Activated CD4-positive, alpha-beta T cell treated with anti-CD3 and anti-CD28 coated beads, Interleukin-2, amount 10 ng/mL, durations not matched to agents 24 days and 14 days (primary cell): ENCODE measurements around the gene CACNA1A. TPM values are rescaled to one million over a fixed set of nuclear protein-coding genes. Genes with fewer than 3 reads are reported as not detected.

Source experiments
- DNase-seq: peaks from one replicate; pipeline ENCODE4 v3.0.0; 2022
- H3K27ac Mint-ChIP-seq: one replicate; pipeline ENCODE4 v1.8.0; 2022; ENCODE audit warnings: mild to moderate bottlenecking, mixed read lengths
- H3K27me3 Mint-ChIP-seq: one replicate; pipeline ENCODE4 v1.8.0; 2022; ENCODE audit warnings: mixed read lengths
- H3K36me3 Mint-ChIP-seq: one replicate; pipeline ENCODE4 v1.8.0; 2022; ENCODE audit warnings: low read depth, mild to moderate bottlenecking, mixed read lengths
- H3K4me1 Mint-ChIP-seq: one replicate; pipeline ENCODE4 v1.8.0; 2021; ENCODE audit warnings: mixed read lengths
- H3K4me3 Mint-ChIP-seq: one replicate; pipeline ENCODE4 v1.8.0; 2022; ENCODE audit warnings: mild to moderate bottlenecking, moderate library complexity, mixed read lengths
- H3K9me3 Mint-ChIP-seq: one replicate; pipeline ENCODE4 v1.8.0; 2021; ENCODE audit warnings: mixed read lengths
- intact Hi-C: fragments of 100-400 bp; cut with micrococcal nuclease; formaldehyde crosslinking; loops from one replicate; pipeline ENCODE4 v1.15.1; 2023
- total RNA-seq: library from RNA; stranded (reverse); gene quantifications from 2 replicates; pipeline ENCODE4 v1.2.3, GENCODE V29; 2022

CACNA1A gene
- total RNA-seq, 1 donor from 2014 or later: 0.28 TPM

GRCh38 chr19:13511947-13512346, 5.7 kb upstream of the CACNA1A start:
- H3K4me1 Mint-ChIP-seq: no peaks in the 10 kb centered on the region
- no peak overlapping the region for H3K27ac Mint-ChIP-seq
- H3K4me3 Mint-ChIP-seq: no peak overlapping the region
- H3K9me3 Mint-ChIP-seq: no peaks in the 10 kb centered on the region
- H3K36me3 Mint-ChIP-seq: no peaks in the 10 kb centered on the region
- H3K27me3 Mint-ChIP-seq: peaks cover 28% of the 10 kb centered on the region
- intact Hi-C loops: no loop called here
- no peak for DNase-seq

DNA sequence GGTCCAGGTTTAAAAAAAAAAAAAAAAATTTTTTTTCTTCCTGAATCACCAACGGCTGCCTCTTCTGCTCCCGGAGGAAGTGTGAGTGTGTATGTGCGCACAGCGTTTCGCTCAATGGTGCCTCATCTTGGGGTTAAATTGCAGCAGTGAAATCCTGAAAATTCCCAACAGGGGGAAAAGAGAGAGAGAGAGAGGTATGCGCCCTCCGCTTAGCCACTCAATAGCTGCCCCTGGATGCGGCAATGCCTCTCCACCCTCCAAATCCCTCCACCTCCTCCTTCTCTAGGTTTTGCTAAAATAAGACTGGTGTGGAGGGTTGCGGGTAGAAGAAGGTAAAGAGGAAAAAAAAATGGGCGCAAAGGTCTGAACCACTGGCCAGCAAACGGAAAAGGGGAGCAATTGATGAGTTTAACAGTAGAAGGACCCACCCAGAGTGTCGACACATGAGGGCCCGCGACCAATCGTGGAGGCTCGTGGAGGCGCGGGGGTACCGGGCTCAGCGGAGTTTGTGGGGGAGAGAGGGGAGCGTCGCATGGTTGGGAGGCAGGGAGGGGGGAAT, 853 bp upstream of the CACNA1A start:
- Mint-ChIP-seq H3K4me1 (no peaks in the 10 kb centered on the region), H3K36me3 (no peaks in the 10 kb centered on the region), H3K27me3 (peaks cover 54% of the 10 kb centered on the region), H3K9me3 (no peaks in the 10 kb centered on the region), H3K27ac (no peak overlapping the region), H3K4me3 (no peak overlapping the region)
- no peak for DNase-seq
- intact Hi-C loops: no loop called here

- no peaks in the 10 kb centered on the region for H3K4me1 Mint-ChIP-seq
- H3K27ac Mint-ChIP-seq: no peak overlapping the region
- H3K36me3 Mint-ChIP-seq: no peaks in the 10 kb centered on the region
- H3K27me3 Mint-ChIP-seq: peaks cover 54% of the 10 kb centered on the region
- peak; percentile 65 for DNase-seq
- H3K9me3 Mint-ChIP-seq: no peaks in the 10 kb centered on the region
- intact Hi-C loops: no loop called here
- H3K4me3 Mint-ChIP-seq: no peak overlapping the region
Observed at GRCh38 chr19:13505761-13506470, 363 bp downstream of the CACNA1A start.

DNA sequence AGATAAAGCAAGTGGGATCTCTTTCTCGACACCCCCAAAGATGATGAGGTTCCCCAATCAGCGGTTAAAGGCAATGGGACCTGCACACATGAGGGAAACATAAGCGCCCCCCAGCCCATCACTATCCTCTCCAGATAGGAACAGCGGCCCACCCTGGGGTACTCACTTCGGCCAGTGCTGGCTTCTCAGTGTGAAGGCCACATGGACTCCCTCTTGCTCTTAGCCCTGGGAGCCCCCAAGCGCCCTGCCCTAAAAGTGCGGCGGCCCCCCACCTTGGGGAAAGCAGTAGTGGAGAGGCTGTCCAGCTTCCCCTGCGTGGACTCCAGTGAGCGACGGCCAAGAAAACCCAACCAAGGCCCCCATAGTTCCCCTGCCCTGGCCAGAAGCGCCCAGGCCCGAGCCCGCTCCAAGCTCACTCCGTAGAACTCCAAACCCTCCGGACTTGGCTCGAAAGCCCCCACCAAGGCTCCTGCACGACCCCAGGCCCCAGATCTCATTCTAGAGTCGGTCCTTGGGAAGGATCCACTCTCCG, 1.0 kb downstream of the CACNA1A start:
- DNase-seq: no peak
- no peaks in the 10 kb centered on the region for H3K36me3 Mint-ChIP-seq
- H3K27ac Mint-ChIP-seq: no peak overlapping the region
- no peaks in the 10 kb centered on the region for H3K9me3 Mint-ChIP-seq
- no peaks in the 10 kb centered on the region for H3K4me1 Mint-ChIP-seq
- intact Hi-C loops: no loop called here
- H3K4me3 Mint-ChIP-seq: no peak overlapping the region
- peaks cover 54% of the 10 kb centered on the region for H3K27me3 Mint-ChIP-seq

- Mint-ChIP-seq H3K36me3 (no peaks in the 10 kb centered on the region), H3K4me1 (no peaks in the 10 kb centered on the region), H3K4me3 (no peak overlapping the region), H3K27ac (no peak overlapping the region), H3K9me3 (no peaks in the 10 kb centered on the region), H3K27me3 (peaks cover 44% of the 10 kb centered on the region)
- no peak for DNase-seq
- intact Hi-C loops: no loop called here
Observed at GRCh38 chr19:13503570-13504235, 2.6 kb downstream of the CACNA1A start.

DNA sequence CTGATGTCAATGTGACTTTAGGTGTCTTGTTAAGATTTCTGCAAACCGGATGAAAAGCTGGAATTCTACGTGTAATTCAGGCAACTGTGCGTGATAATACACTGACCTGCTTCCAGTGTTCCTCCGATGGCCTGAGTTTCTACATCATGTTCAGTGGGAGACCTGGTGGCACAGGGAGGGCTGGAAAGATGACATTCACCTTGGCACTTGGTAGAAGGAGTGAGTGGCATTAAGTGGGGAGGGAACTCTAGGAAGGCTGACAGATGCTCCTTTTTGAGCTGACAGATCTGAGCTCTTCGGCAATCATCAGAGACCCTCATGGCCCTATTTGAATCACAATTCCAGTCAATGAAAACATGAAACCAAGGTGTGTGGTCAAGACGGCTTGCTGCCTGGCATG, 4.0 kb downstream of the CACNA1A start:
- Mint-ChIP-seq H3K4me1 (no peaks in the 10 kb centered on the region), H3K9me3 (no peaks in the 10 kb centered on the region), H3K27me3 (peaks cover 29% of the 10 kb centered on the region), H3K4me3 (no peak overlapping the region), H3K36me3 (no peaks in the 10 kb centered on the region), H3K27ac (no peak overlapping the region)
- no peak for DNase-seq
- intact Hi-C loops: no loop called here

DNA sequence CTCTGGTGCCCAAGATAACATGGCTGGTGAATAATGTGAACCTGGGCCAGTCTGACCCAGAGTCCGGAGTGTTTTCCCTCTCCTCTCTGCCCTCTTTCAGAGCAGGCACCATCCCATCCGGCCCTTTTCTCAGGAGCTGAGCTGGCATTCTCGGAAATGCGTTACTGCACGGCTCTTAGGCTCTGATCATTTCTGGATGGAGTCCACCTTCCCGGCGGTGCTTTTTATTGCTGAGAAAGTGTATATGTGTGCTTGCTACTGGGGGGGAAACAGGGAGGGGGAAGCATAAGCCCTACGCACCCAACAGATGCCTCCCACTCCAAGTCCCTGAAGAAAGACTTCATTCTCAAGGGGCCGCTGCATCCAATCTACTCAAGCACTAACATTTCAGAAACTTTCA, 6.6 kb downstream of the CACNA1A start:
- H3K4me3 Mint-ChIP-seq: no peak overlapping the region
- no peaks in the 10 kb centered on the region for H3K9me3 Mint-ChIP-seq
- peaks cover 15% of the 10 kb centered on the region for H3K27me3 Mint-ChIP-seq
- no peaks in the 10 kb centered on the region for H3K36me3 Mint-ChIP-seq
- H3K4me1 Mint-ChIP-seq: no peaks in the 10 kb centered on the region
- no peak for DNase-seq
- intact Hi-C loops: no loop called here
- no peak overlapping the region for H3K27ac Mint-ChIP-seq

- intact Hi-C loops: no loop called here
- Mint-ChIP-seq H3K4me1 (no peaks in the 10 kb centered on the region), H3K27me3 (no peaks in the 10 kb centered on the region), H3K4me3 (no peak overlapping the region), H3K9me3 (no peaks in the 10 kb centered on the region), H3K27ac (no peak overlapping the region), H3K36me3 (no peaks in the 10 kb centered on the region)
- no peak for DNase-seq
Observed at GRCh38 chr19:13493516-13494310, 12.6 kb downstream of the CACNA1A start.

DNA sequence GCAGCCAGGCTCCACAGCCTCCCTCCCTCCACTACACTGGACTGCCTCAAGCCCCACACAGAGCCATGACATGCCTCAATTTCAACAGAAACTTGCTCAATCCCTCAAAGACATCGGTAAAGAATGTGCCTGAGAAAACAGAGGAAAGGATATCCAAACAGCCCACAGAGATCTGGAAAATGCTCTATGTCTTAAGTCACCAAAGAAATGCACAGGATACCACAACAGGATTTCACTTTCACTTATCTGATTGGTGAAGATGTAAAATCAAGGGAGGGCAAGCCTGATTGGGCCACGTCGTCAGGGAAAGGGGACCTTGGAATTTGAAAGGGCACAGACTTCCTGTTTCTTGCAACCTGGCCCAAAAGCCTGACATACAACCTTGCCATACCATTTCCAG, 14.2 kb downstream of the CACNA1A start:
- no peaks in the 10 kb centered on the region for H3K4me1 Mint-ChIP-seq
- DNase-seq: no peak
- H3K27ac Mint-ChIP-seq: no peak overlapping the region
- H3K36me3 Mint-ChIP-seq: no peaks in the 10 kb centered on the region
- H3K27me3 Mint-ChIP-seq: no peaks in the 10 kb centered on the region
- intact Hi-C loops: no loop called here
- H3K4me3 Mint-ChIP-seq: no peak overlapping the region
- H3K9me3 Mint-ChIP-seq: no peaks in the 10 kb centered on the region

DNA sequence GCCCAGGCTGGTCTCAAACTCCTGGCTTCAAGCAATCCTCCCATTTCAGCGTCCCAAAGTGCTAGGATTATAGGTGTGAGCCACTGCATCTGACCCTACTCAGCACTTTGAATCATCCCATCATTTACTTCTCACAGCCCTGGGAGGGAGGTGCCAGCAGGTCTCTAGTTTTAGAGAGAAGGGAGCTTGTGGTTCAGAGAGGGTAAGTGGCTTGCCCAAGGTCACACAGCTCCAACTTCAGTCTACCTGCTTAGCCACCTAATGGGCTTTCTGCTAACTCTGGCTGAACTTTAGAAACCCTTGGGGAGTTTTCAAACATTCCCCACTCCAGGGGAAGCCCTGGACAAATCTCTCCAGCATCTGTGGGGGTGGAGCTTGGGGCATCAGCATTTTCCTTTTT, 18.3 kb downstream of the CACNA1A start:
- no peaks in the 10 kb centered on the region for H3K4me1 Mint-ChIP-seq
- no peak overlapping the region for H3K27ac Mint-ChIP-seq
- intact Hi-C loops: no loop called here
- no peak overlapping the region for H3K4me3 Mint-ChIP-seq
- H3K9me3 Mint-ChIP-seq: peaks cover 5% of the 10 kb centered on the region
- DNase-seq: no peak
- no peaks in the 10 kb centered on the region for H3K27me3 Mint-ChIP-seq
- H3K36me3 Mint-ChIP-seq: no peaks in the 10 kb centered on the region

DNA sequence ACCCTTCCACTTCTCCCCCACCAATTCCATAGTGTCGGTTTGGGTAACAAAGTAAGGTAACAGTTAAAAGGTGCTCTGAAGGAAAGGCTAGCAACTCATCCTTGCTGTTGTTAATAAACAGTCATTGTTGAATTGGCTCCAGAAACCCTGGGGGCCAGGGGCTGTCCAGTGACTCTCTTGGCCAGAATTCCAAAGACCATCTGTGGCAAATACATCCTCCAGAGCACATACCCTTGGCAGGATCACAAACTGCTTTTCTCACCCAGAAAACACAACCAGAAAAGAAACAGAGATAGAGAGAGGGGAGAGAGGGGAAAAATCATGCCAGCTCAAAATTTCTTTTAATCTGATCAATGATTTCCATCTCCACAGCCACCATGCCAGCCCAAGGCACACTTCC, 22.1 kb downstream of the CACNA1A start:
- no peak overlapping the region for H3K4me3 Mint-ChIP-seq
- intact Hi-C loops: no loop called here
- H3K36me3 Mint-ChIP-seq: no peaks in the 10 kb centered on the region
- peaks cover 5% of the 10 kb centered on the region for H3K9me3 Mint-ChIP-seq
- no peak for DNase-seq
- no peaks in the 10 kb centered on the region for H3K27me3 Mint-ChIP-seq
- H3K4me1 Mint-ChIP-seq: no peaks in the 10 kb centered on the region
- no peak overlapping the region for H3K27ac Mint-ChIP-seq

DNA sequence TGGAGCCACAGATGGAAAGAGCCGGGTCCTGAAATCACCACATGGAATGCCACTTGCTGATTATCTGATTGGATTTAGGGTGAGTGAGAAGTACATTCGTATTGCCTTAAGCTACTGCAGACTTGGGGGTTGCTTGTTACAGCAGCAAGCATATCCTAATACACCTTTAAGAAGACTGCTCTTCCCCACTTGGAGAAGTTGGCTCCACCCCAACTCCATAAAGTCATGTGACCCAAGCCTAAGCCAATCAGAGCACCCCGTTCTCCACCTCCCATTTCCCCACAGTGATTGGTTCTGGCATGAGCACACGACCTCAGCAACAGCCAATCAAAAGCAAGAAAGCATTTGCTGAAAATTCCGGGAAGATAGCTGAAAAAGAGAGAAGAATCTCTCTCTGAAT, 23.1 kb downstream of the CACNA1A start:
- no peaks in the 10 kb centered on the region for H3K27me3 Mint-ChIP-seq
- no peak for DNase-seq
- no peak overlapping the region for H3K27ac Mint-ChIP-seq
- no peaks in the 10 kb centered on the region for H3K4me1 Mint-ChIP-seq
- peaks cover 5% of the 10 kb centered on the region for H3K9me3 Mint-ChIP-seq
- no peaks in the 10 kb centered on the region for H3K36me3 Mint-ChIP-seq
- H3K4me3 Mint-ChIP-seq: no peak overlapping the region
- intact Hi-C loops: no loop called here

GRCh38 chr19:13478576-13478975, 27.7 kb downstream of the CACNA1A start:
- no peak for DNase-seq
- intact Hi-C loops: no loop called here
- H3K27me3 Mint-ChIP-seq: no peaks in the 10 kb centered on the region
- H3K9me3 Mint-ChIP-seq: peaks cover 21% of the 10 kb centered on the region
- H3K4me1 Mint-ChIP-seq: no peaks in the 10 kb centered on the region
- no peak overlapping the region for H3K27ac Mint-ChIP-seq
- H3K36me3 Mint-ChIP-seq: no peaks in the 10 kb centered on the region
- H3K4me3 Mint-ChIP-seq: no peak overlapping the region

- H3K9me3 Mint-ChIP-seq: peaks cover 16% of the 10 kb centered on the region
- no peaks in the 10 kb centered on the region for H3K36me3 Mint-ChIP-seq
- intact Hi-C loops: no loop called here
- H3K27ac Mint-ChIP-seq: no peak overlapping the region
- H3K4me1 Mint-ChIP-seq: no peaks in the 10 kb centered on the region
- H3K27me3 Mint-ChIP-seq: no peaks in the 10 kb centered on the region
- H3K4me3 Mint-ChIP-seq: no peak overlapping the region
- no peak for DNase-seq
Observed at GRCh38 chr19:13476071-13476470, 30.2 kb downstream of the CACNA1A start.
